HL-60/S4 treated with phorbol 12-myristate 13-acetate at 8.2 ng/mL for 4 days and 3 days (cell line): ENCODE data around the gene MBTPS2.

ENCODE experiments used
- in situ Hi-C: fragments of 300-500 bp; cut with MboI; formaldehyde crosslinking; loops from 2 replicates; pipeline ENCODE4 v1.15.0; 2022; ENCODE audit warnings: low sequenced_read_pairs

Gene MBTPS2

DNA sequence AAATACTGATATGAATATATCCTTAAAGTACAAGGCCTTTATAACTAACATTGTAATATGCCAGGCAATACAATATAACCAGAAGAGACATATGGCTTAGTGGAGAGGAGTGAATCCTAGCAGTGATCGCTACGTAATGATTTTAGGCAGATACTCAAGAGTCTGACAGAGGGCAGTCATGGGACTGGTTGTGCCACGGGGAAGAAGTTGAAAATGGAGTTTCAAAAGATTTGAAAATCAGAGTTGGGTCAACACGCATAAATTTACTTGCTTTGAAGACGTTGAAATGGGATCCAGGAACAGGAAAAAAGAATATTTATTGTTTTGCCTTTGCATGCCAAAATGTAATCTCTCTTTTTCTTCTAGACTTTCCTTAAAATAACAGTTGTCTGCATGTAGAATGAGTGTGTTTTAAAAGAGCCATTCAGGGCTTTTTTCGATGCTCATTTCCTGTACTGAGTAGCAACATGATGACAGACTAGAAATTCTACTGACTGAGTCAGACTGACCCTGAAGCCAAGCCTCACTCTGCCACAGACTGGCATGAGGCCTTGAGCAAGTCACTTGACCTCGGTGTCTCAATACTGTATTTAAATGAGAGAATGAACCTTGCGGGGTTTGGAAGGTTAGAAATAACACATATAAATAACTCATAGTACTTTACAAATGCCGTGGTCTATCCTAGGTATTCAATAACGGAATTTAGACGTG, 93.0 kb downstream of the MBTPS2 start:
- in situ Hi-C loops: no loop called here

DNA sequence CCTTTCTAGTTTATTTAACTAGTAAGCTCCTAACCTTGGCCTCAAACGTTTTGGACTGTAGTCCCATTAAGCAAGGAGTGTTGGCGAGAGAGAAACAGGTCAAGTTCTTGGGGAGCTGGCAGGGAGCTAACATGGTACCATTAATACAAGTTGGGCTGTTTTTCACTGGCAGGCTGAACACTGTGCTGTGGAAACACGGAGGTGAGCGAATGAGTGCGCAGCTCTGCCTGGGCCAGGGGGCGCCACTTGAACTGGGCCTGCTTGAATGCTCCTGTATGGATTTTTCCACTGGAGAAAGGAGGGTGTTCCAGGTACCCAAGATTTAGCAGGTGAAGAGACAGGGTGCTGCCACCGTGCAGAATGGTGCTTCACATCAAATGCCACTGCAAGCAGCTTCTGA, 93.7 kb downstream of the MBTPS2 start:
- in situ Hi-C loops: no loop called here

DNA sequence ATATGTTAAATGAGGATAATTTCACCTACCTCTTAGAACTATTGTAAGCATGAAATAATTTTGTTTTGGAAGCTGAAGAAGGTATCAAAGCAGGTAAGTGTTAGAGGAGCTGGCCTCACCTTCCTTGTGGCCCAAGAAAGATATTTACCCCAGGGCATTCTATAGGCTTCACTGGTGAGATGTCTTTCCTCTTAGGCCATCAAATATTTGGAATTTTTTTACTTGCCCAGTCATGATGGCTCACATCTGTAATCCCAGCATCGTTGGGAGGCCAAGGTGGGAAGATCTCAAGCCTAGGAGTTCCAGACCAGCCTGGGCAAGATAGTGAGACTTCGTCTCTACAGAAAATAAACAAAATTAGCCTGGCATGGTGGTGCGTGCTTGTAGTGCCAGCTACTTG, 95.0 kb downstream of the MBTPS2 start:
- in situ Hi-C loops: no loop called here
